PFSK-1 (cell line): ENCODE results near the gene CYP2D6.

ENCODE experiments used
- REST ChIP-seq, 2 experiments: IDR thresholded peaks; 2 replicates each; pipeline versions ENCODE4 v1.6.1 to v1.8.0; 2011 to 2012; ENCODE audit warnings: low read depth in 2 of 2, low read length in 2 of 2, control low read depth in 1 of 2, inconsistent platforms in 1 of 2, mild to moderate bottlenecking in 1 of 2, moderate library complexity in 1 of 2; ENCODE audit not compliant: insufficient read depth in 1 of 2
- TAF1 ChIP-seq: IDR thresholded peaks from 2 replicates; pipeline ENCODE4 v1.6.1; 2012; ENCODE audit warnings: low read length, control low read depth, borderline replicate concordance; ENCODE audit not compliant: insufficient read depth

- TF ChIP-seq REST (IDR thresholded peaks at IDR 0.05; ENCODE audit: insufficient read depth in 1 of 2, low read depth in 2 of 2, low read length in 2 of 2) (no peak), TAF1 (no peak)
These were observed 29.6 kb upstream of the CYP2D6 start for GRCh38 chr22:42160251-42160650.
